HCT116 (cell line): ENCODE measurements around the gene ARSI. TPM values are rescaled to one million over a fixed set of nuclear protein-coding genes. Genes with fewer than 3 reads are reported as not detected.

Source experiments
- ATAC-seq: fragments of 200-7000 bp; cut with Tn5 transposase; 2 replicates; pipeline ENCODE4 v1.9.1; 2020; ENCODE audit warnings: mild to moderate bottlenecking, moderate library complexity
- BruUV-seq: library from RNA; stranded (reverse); fragments of 400-500 nt; replicated peaks from 2 replicates; lab custom pipeline; 2021; lab: Mats Ljungman, UMichigan
- CTCF ChIA-PET: fragments of 300-600 bp; sonication (Branson Sonifier 250); formaldehyde crosslinking; loops from one replicate; lab custom pipeline; 2021; ENCODE audit warnings: antibody characterized with exemption; lab: Charles Lee
- POLR2A ChIA-PET: fragments of 300-600, 350-600 bp; sonication (Branson Sonifier 250); formaldehyde crosslinking; loops from one replicate; lab custom pipeline; 2021; ENCODE audit warnings: antibody characterized with exemption; lab: Charles Lee
- RAD21 ChIA-PET, 2 experiments: fragments of 300-600 bp; sonication (Branson Sonifier 250); formaldehyde crosslinking; loops; one replicate each; lab custom pipeline; 2023; ENCODE audit warnings: low total read pairs in 2 of 2; ENCODE audit not compliant: uncharacterized antibody in 2 of 2, unreplicated experiment in 2 of 2, low non-redundant PET in 1 of 2; lab: Charles Lee
- DNase-seq: peaks from one replicate; pipeline ENCODE4 v3.0.0-alpha.2; 2010; ENCODE audit warnings: low read depth, low spot score
- H2AFZ ChIP-seq: fragments of 200-600 bp; shearing (Covaris generic), sonication (generic); 2 replicates; pipeline ENCODE4 v1.6.1; 2017; ENCODE audit warnings: low read depth, mixed run types, mixed read lengths, antibody characterized with exemption, low read length; ENCODE audit not compliant: poor library complexity, severe bottlenecking
- H3K27ac ChIP-seq: 2 replicates; pipeline ENCODE4 v1.5.1; 2012; ENCODE audit warnings: low read depth, low read length
- H3K27me3 ChIP-seq: fragments of 200-600 bp; sonication (generic); 2 replicates; pipeline ENCODE4 v1.6.1; 2016; ENCODE audit warnings: mixed run types, low read length, mixed read lengths; ENCODE audit not compliant: insufficient read depth
- H3K36me3 ChIP-seq, 2 experiments: fragments of 200-500 bp in 1 of 2; fragments of 200-600 bp in 1 of 2; sonication (Bioruptor generic) in 1 of 2; sonication (generic) in 1 of 2; 2 replicates each; pipeline versions ENCODE4 v1.5.1 to v1.6.1; 2014 to 2016; ENCODE audit warnings: low read length in 2 of 2, inconsistent platforms in 1 of 2, mixed read lengths in 1 of 2, mixed run types in 1 of 2; ENCODE audit not compliant: insufficient read depth in 2 of 2, control insufficient read depth in 1 of 2
- H3K4me1 ChIP-seq, 2 experiments: fragments of 200-600 bp in 1 of 2; sonication (generic) in 1 of 2; 2 replicates each; pipeline versions ENCODE4 v1.5.1 to v1.6.1; 2012 to 2017; ENCODE audit warnings: low read length in 2 of 2, inconsistent platforms in 1 of 2, mild to moderate bottlenecking in 1 of 2, mixed read lengths in 1 of 2, mixed run types in 1 of 2, moderate library complexity in 1 of 2; ENCODE audit not compliant: insufficient read depth in 2 of 2, control insufficient read depth in 1 of 2
- H3K4me2 ChIP-seq: fragments of 200-600 bp; sonication (generic); 2 replicates; pipeline ENCODE4 v1.6.1; 2017; ENCODE audit warnings: mixed run types, low read length, mixed read lengths
- H3K4me3 ChIP-seq, 2 experiments: fragments of 200-600 bp in 1 of 2; sonication (generic) in 1 of 2; replicated peaks in 1 of 2; 2 replicates each; pipeline ENCODE4 v1.5.1; 2011 to 2016; ENCODE audit warnings: low read length in 2 of 2, control low read depth in 1 of 2, low read depth in 1 of 2, mild to moderate bottlenecking in 1 of 2, mixed read lengths in 1 of 2, mixed run types in 1 of 2
- H3K79me2 ChIP-seq: fragments of 200-600 bp; sonication (generic); 2 replicates; pipeline ENCODE4 v1.6.1; 2017; ENCODE audit warnings: mild to moderate bottlenecking, mixed run types, low read length, moderate library complexity, mixed read lengths; ENCODE audit not compliant: insufficient read depth
- H3K9ac ChIP-seq: fragments of 200-600 bp; sonication (generic); 2 replicates; pipeline ENCODE4 v1.6.1; 2016; ENCODE audit warnings: low read length, mixed read lengths
- H3K9me2 ChIP-seq: fragments of 200-600 bp; sonication (generic), shearing (Covaris generic); 2 replicates; pipeline ENCODE4 v1.6.1; 2017; ENCODE audit warnings: mixed run types, mild to moderate bottlenecking, moderate library complexity; ENCODE audit not compliant: insufficient read depth
- H3K9me3 ChIP-seq, 2 experiments: fragments of 200-500 bp in 1 of 2; fragments of 200-600 bp in 1 of 2; sonication (Bioruptor generic) in 1 of 2; sonication (generic) in 1 of 2; 2 replicates each; pipeline ENCODE4 v1.6.1; 2014 to 2017; ENCODE audit warnings: low read length in 2 of 2, mixed read lengths in 2 of 2, inconsistent platforms in 1 of 2, low read depth in 1 of 2, mild to moderate bottlenecking in 1 of 2, mixed run types in 1 of 2, moderate library complexity in 1 of 2; ENCODE audit not compliant: control insufficient read depth in 1 of 2, insufficient read depth in 1 of 2
- H4K20me1 ChIP-seq: fragments of 200-600 bp; sonication (generic), shearing (Covaris generic); 2 replicates; pipeline ENCODE4 v1.6.1; 2017; ENCODE audit warnings: mixed run types, mild to moderate bottlenecking, moderate library complexity; ENCODE audit not compliant: insufficient read depth
- CBX3 ChIP-seq: IDR thresholded peaks from 2 replicates; pipeline ENCODE4 v1.6.1; 2012; ENCODE audit warnings: low read depth
- CEBPB ChIP-seq: IDR thresholded peaks from 2 replicates; pipeline ENCODE4 v1.6.1; 2012; ENCODE audit warnings: low read depth
- ELF1 ChIP-seq: IDR thresholded peaks from 2 replicates; pipeline ENCODE4 v1.6.1; 2012; ENCODE audit warnings: low read depth, borderline replicate concordance
- EZH2phosphoT487 ChIP-seq: fragments of 200-600 bp; IDR thresholded peaks from 2 replicates; pipeline ENCODE4 v1.6.1; 2018; ENCODE audit warnings: antibody characterized with exemption, borderline replicate concordance
- FOSL1 ChIP-seq: IDR thresholded peaks from 2 replicates; pipeline ENCODE4 v1.6.1; 2012; ENCODE audit warnings: low read depth
- REST ChIP-seq: IDR thresholded peaks from 2 replicates; pipeline ENCODE4 v1.6.1; 2012; ENCODE audit warnings: low read depth
- SP1 ChIP-seq: IDR thresholded peaks from 2 replicates; pipeline ENCODE4 v1.6.1; 2012; ENCODE audit warnings: low read depth
- SRF ChIP-seq: IDR thresholded peaks from 2 replicates; pipeline ENCODE4 v1.6.1; 2012; ENCODE audit warnings: low read depth
- TCF7L2 ChIP-seq: IDR thresholded peaks from 2 replicates; pipeline ENCODE4 v1.7.0; 2011; ENCODE audit warnings: borderline replicate concordance, inconsistent platforms; ENCODE audit not compliant: insufficient read depth, insufficient read length; ENCODE audit errors: extremely low read depth
- ZNF274 ChIP-seq: fragments of 200-500 bp; sonication (Bioruptor generic); IDR thresholded peaks from 2 replicates; pipeline ENCODE4 v1.6.1; 2014; ENCODE audit warnings: mild to moderate bottlenecking, low read depth, low read length, inconsistent platforms
- intact Hi-C: fragments of 100-400 bp; cut with micrococcal nuclease; formaldehyde crosslinking; loops from 2 replicates; pipeline ENCODE4 v1.10.0; 2022
- total RNA-seq: library from RNA; stranded (reverse); gene quantifications from one replicate; pipeline ENCODE4 v1.2.1, GENCODE V29; 2021; ENCODE audit not compliant: unreplicated experiment
- TF ChIP-seq, protein P1 (sequence below): IDR thresholded peaks from 2 replicates; pipeline ENCODE4 v1.6.1; 2012
- TF ChIP-seq, protein P2 (sequence below): IDR thresholded peaks from 2 replicates; pipeline ENCODE4 v1.6.1; 2012
- TF ChIP-seq, protein P3 (sequence below): IDR thresholded peaks from 2 replicates; pipeline ENCODE4 v1.6.1; 2011; ENCODE audit warnings: mild to moderate bottlenecking, low read length, moderate library complexity; ENCODE audit not compliant: insufficient replicate concordance; ENCODE audit errors: extremely low read depth

Gene ARSI
- total RNA-seq, 1 experiment from 2014 or later = 0.07 TPM

GRCh38 chr5:150304481-150305081, 1.9 kb upstream of the ARSI start (continued):
- TF ChIP-seq ELF1 = no peak

GRCh38 chr5:150303660-150304386, 1.1 kb upstream of the ARSI start:
- POLR2A ChIA-PET = no interaction called here
- RAD21 ChIA-PET = no interaction called here
- CTCF ChIA-PET = no interaction called here

More at GRCh38 chr5:150303660-150304386, 1.1 kb upstream of the ARSI start:
- BruUV-seq = no TSS peak
- H3K4me3 ChIP-seq = no peak overlapping the region
- intact Hi-C loops = no loop called here
- no peaks in the 10 kb centered on the region for H3K36me3 ChIP-seq
- H3K27me3 ChIP-seq = no peaks in the 10 kb centered on the region
- TF ChIP-seq SP1 (no peak), CEBPB (no peak), FOSL1 (no peak), REST (no peak), TCF7L2 (no peak), ELF1 (no peak), ZNF274 (no peak), EZH2phosphoT487 (no peak), SRF (no peak), CBX3 (no peak)
- TF ChIP-seq, protein P1, sequence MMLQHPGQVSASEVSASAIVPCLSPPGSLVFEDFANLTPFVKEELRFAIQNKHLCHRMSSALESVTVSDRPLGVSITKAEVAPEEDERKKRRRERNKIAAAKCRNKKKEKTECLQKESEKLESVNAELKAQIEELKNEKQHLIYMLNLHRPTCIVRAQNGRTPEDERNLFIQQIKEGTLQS = no peak
- TF ChIP-seq, protein P2, sequence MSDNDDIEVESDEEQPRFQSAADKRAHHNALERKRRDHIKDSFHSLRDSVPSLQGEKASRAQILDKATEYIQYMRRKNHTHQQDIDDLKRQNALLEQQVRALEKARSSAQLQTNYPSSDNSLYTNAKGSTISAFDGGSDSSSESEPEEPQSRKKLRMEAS = no peak
- TF ChIP-seq, protein P3, sequence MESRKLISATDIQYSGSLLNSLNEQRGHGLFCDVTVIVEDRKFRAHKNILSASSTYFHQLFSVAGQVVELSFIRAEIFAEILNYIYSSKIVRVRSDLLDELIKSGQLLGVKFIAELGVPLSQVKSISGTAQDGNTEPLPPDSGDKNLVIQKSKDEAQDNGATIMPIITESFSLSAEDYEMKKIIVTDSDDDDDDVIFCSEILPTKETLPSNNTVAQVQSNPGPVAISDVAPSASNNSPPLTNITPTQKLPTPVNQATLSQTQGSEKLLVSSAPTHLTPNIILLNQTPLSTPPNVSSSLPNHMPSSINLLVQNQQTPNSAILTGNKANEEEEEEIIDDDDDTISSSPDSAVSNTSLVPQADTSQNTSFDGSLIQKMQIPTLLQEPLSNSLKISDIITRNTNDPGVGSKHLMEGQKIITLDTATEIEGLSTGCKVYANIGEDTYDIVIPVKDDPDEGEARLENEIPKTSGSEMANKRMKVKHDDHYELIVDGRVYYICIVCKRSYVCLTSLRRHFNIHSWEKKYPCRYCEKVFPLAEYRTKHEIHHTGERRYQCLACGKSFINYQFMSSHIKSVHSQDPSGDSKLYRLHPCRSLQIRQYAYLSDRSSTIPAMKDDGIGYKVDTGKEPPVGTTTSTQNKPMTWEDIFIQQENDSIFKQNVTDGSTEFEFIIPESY = no peak
- no peak overlapping the region for H3K27ac ChIP-seq
- peaks cover 0 to 5% of the 10 kb centered on the region in 2 experiments; a peak in 1 of 4 replicates for H3K4me1 ChIP-seq
- ATAC-seq = no peak
- H3K4me2 ChIP-seq = no peak overlapping the region
- H3K9me2 ChIP-seq = no peaks in the 10 kb centered on the region
- H3K9ac ChIP-seq = no peak overlapping the region
- H3K79me2 ChIP-seq = no peaks in the 10 kb centered on the region
- H2AFZ ChIP-seq = no peak overlapping the region
- H4K20me1 ChIP-seq = no peaks in the 10 kb centered on the region
- DNase-seq = no peak
- H3K9me3 ChIP-seq = no peaks in the 10 kb centered on the region
